GM23248 (cell line): Measurements from ENCODE around the gene ROR1.

Source experiments
- EZH2 ChIP-seq: fragments of 200-600 bp; sonication (generic); IDR thresholded peaks from 2 replicates; pipeline ENCODE4 v1.6.1; 2018; ENCODE audit warnings: antibody characterized with exemption, mild to moderate bottlenecking; ENCODE audit not compliant: insufficient read depth, poor library complexity, severe bottlenecking
- EZH2phosphoT487 ChIP-seq: fragments of 200-600 bp; sonication (generic); IDR thresholded peaks from 2 replicates; pipeline ENCODE4 v1.6.1; 2018; ENCODE audit warnings: antibody characterized with exemption, moderate library complexity, mild to moderate bottlenecking, low read depth; ENCODE audit not compliant: insufficient read depth

DNA sequence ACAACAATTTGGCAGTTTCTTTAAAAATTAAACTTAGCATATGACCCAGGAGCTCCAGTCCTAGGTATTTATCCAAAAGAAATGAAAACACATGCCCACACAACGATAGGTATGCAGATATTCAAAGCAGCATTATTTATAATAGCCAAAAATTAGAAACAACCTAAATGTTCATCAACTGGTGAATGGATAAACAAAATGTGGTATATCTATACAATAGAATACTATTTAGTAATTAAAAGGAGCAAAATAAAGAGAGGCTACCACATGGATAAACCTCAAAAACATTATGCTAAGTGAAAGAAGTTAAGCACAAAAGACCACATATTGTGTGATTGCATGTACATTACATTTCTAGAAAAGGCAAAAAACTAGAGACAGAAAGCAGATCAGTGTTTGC lies 51.3 kb downstream of the ROR1 start:
- TF ChIP-seq EZH2 (no peak), EZH2phosphoT487 (no peak)
